HTR-8/SVneo (cell line): ENCODE results near the gene TMEM132E.

ENCODE experiments used
- DNase-seq: peaks from one replicate; pipeline ENCODE4 v3.0.0; 2011; ENCODE audit warnings: low spot score, mixed read lengths; ENCODE audit not compliant: insufficient read length
- FAIRE-seq: peaks from 2 replicates; lab custom pipeline; 2011; peaks lifted over from hg19 to GRCh38; lab: Jason Lieb, UNC

Gene TMEM132E

GRCh38 chr17:34592002-34592401, 12.6 kb downstream of the TMEM132E start:
- no peak for FAIRE-seq
- DNase-seq: no peak

GRCh38 chr17:34596920-34597319, 17.5 kb downstream of the TMEM132E start:
- no peak for DNase-seq
- no peak for FAIRE-seq

GRCh38 chr17:34598161-34598776, 18.9 kb downstream of the TMEM132E start:
- FAIRE-seq: no peak
- DNase-seq: no peak

GRCh38 chr17:34601416-34601815, 22.0 kb downstream of the TMEM132E start:
- FAIRE-seq: no peak

GRCh38 chr17:34603974-34604373, 24.6 kb downstream of the TMEM132E start:
- no peak for FAIRE-seq
- no peak for DNase-seq

More at GRCh38 chr17:34601416-34601815, 22.0 kb downstream of the TMEM132E start:
- DNase-seq: no peak

- FAIRE-seq (no peak), DNase-seq (no peak)
Measured at GRCh38 chr17:34606763-34607162, 27.4 kb downstream of the TMEM132E start.

GRCh38 chr17:34607917-34608316, 28.5 kb downstream of the TMEM132E start:
- FAIRE-seq (no peak), DNase-seq (no peak)

- DNase-seq: no peak
Measured at GRCh38 chr17:34609210-34609609, 29.8 kb downstream of the TMEM132E start.

GRCh38 chr17:34610039-34610438, 30.7 kb downstream of the TMEM132E start:
- DNase-seq (no peak), FAIRE-seq (no peak)

More at GRCh38 chr17:34609210-34609609, 29.8 kb downstream of the TMEM132E start:
- FAIRE-seq: no peak

GRCh38 chr17:34610506-34610905, 31.1 kb downstream of the TMEM132E start:
- FAIRE-seq: no peak

GRCh38 chr17:34613064-34614019, 34.0 kb downstream of the TMEM132E start:
- FAIRE-seq (no peak), DNase-seq (no peak)

More at GRCh38 chr17:34610506-34610905, 31.1 kb downstream of the TMEM132E start:
- DNase-seq: no peak

- no peak for DNase-seq
- FAIRE-seq: no peak
Measured at GRCh38 chr17:34614698-34615097, 35.3 kb downstream of the TMEM132E start.

GRCh38 chr17:34615326-34615725, 35.9 kb downstream of the TMEM132E start:
- FAIRE-seq (no peak), DNase-seq (no peak)

- no peak for DNase-seq
- no peak for FAIRE-seq
Measured at GRCh38 chr17:34616148-34616547, 36.8 kb downstream of the TMEM132E start.

GRCh38 chr17:34617398-34617797, 38.0 kb downstream of the TMEM132E start:
- DNase-seq (no peak), FAIRE-seq (no peak)

GRCh38 chr17:34619687-34620217, 40.4 kb downstream of the TMEM132E start:
- no peak for FAIRE-seq
- no peak for DNase-seq

- no peak for DNase-seq
- FAIRE-seq: no peak
Measured at GRCh38 chr17:34620458-34620857, 41.1 kb downstream of the TMEM132E start.

- DNase-seq (no peak), FAIRE-seq (no peak)
Measured at GRCh38 chr17:34622862-34623623, 43.7 kb downstream of the TMEM132E start.

GRCh38 chr17:34623856-34624766, 44.7 kb downstream of the TMEM132E start:
- no peak for DNase-seq
- FAIRE-seq: no peak
